Middle frontal gyrus (tissue), 1 donor: ENCODE data around the gene KBTBD8.

ENCODE experiments used
- DNase-seq: peaks from one replicate; pipeline ENCODE4 v3.0.0-alpha.2; 2015; ENCODE audit warnings: low spot score; ENCODE audit errors: extremely low spot score

Gene KBTBD8

GRCh38 chr3:66998113-66998903, at the start of gene KBTBD8:
TSS of gene KBTBD8 (plus strand) at chr3:66998307. CDS start at chr3:66998356, 49 bp downstream.
- peak; percentile 99 for DNase-seq

GRCh38 chr3:66948838-66949237, 49.3 kb upstream of the KBTBD8 start:
- no peak for DNase-seq

GRCh38 chr3:66949898-66950297, 48.2 kb upstream of the KBTBD8 start:
- no peak for DNase-seq

GRCh38 chr3:66952357-66952756, 45.8 kb upstream of the KBTBD8 start:
- DNase-seq: no peak

- no peak for DNase-seq
Measured at GRCh38 chr3:66953934-66954445, 44.1 kb upstream of the KBTBD8 start.

GRCh38 chr3:66956742-66957141, 41.4 kb upstream of the KBTBD8 start:
- no peak for DNase-seq

GRCh38 chr3:66957367-66957766, 40.7 kb upstream of the KBTBD8 start:
- DNase-seq: no peak

- DNase-seq: no peak
Measured at GRCh38 chr3:66958067-66958466, 40.0 kb upstream of the KBTBD8 start.

GRCh38 chr3:66962664-66963063, 35.4 kb upstream of the KBTBD8 start:
- DNase-seq: no peak

- DNase-seq: no peak
Measured at GRCh38 chr3:66971245-66971644, 26.9 kb upstream of the KBTBD8 start.

- DNase-seq: peak; percentile 67
Measured at GRCh38 chr3:66971891-66972551, 26.1 kb upstream of the KBTBD8 start.

GRCh38 chr3:66980791-66981190, 17.3 kb upstream of the KBTBD8 start:
- DNase-seq: no peak

GRCh38 chr3:66983101-66983500, 15.0 kb upstream of the KBTBD8 start:
- no peak for DNase-seq

- DNase-seq: no peak
Measured at GRCh38 chr3:66985336-66985920, 12.7 kb upstream of the KBTBD8 start.

GRCh38 chr3:66986406-66986805, 11.7 kb upstream of the KBTBD8 start:
- DNase-seq: no peak

- DNase-seq: no peak
Measured at GRCh38 chr3:66989241-66989640, 8.9 kb upstream of the KBTBD8 start.

GRCh38 chr3:66989860-66990696, 8.0 kb upstream of the KBTBD8 start:
- no peak for DNase-seq

GRCh38 chr3:66991459-66991858, 6.6 kb upstream of the KBTBD8 start:
- DNase-seq: no peak

GRCh38 chr3:66993082-66993481, 5.0 kb upstream of the KBTBD8 start:
- no peak for DNase-seq

GRCh38 chr3:66994588-66994987, 3.5 kb upstream of the KBTBD8 start:
- no peak for DNase-seq

GRCh38 chr3:66996696-66997095, 1.4 kb upstream of the KBTBD8 start:
- DNase-seq: no peak
